HG02623 (cell line): ENCODE results near the gene NEIL3.

Source experiments
- ATAC-seq: cut with Tn5 transposase; IDR thresholded peaks from one replicate; pipeline ENCODE4 v1.9.1; 2021; ENCODE audit warnings: moderate library complexity; ENCODE audit not compliant: unreplicated experiment

Gene NEIL3, protein sequence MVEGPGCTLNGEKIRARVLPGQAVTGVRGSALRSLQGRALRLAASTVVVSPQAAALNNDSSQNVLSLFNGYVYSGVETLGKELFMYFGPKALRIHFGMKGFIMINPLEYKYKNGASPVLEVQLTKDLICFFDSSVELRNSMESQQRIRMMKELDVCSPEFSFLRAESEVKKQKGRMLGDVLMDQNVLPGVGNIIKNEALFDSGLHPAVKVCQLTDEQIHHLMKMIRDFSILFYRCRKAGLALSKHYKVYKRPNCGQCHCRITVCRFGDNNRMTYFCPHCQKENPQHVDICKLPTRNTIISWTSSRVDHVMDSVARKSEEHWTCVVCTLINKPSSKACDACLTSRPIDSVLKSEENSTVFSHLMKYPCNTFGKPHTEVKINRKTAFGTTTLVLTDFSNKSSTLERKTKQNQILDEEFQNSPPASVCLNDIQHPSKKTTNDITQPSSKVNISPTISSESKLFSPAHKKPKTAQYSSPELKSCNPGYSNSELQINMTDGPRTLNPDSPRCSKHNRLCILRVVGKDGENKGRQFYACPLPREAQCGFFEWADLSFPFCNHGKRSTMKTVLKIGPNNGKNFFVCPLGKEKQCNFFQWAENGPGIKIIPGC

GRCh38 chr4:177309522-177310371, at the start of gene NEIL3:
NEIL3 (plus strand) TSS chr4:177309874; CDS start chr4:177309954, 80 bp downstream.
- ATAC-seq, result peak; percentile 89

DNA sequence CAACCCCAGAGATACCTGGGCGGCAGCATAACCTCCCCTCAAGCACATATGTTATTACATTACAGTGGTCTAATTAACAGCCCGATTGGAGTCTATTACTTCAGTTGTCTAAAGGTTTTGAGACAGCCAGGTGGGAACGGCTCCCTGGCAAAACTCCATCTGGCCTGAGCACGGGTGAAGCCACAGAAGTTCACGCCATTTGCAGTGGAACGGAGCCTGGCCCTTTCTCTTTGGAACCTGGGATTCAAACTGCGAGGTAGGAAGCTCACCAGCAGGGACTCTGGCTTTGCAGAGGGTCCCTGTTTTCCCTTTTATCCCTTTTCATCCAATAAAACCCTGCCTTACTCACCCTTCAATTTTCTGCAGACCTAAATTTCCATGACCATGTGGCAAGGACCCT, 45.9 kb upstream of the NEIL3 start:
- no peak for ATAC-seq

DNA sequence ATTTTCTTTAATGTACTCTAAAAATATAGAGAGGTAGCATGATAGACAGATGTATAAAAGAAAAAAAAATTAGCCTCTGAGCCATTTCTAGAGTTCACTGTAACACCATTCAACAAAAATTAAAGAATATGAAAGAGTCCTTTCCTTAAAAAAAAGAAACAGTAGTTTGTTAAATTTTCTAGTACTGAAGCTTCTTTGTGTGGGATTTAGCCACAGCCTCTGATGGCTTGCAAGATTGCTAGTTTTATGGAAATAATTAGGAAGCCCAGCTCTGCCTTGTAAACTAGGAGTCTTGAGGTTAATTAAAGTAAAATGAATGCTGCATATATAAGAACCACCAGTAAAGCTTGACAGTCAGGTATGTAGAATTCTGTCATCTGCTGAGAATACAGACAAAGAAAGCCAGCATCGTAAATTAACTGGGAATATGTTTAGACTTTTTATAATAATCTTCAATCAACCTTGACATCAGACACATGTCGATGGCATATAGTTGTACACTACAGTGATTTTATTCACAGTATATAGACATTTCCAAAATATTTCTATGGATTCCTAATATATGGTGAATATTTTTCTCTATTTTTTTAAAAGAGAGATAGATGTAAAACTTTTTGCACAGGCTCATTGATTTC, 44.8 kb upstream of the NEIL3 start:
- no peak for ATAC-seq

- ATAC-seq, result no peak
Observed at GRCh38 chr4:177265729-177266128, 43.9 kb upstream of the NEIL3 start.

GRCh38 chr4:177266506-177266905, 43.2 kb upstream of the NEIL3 start:
- no peak for ATAC-seq

DNA sequence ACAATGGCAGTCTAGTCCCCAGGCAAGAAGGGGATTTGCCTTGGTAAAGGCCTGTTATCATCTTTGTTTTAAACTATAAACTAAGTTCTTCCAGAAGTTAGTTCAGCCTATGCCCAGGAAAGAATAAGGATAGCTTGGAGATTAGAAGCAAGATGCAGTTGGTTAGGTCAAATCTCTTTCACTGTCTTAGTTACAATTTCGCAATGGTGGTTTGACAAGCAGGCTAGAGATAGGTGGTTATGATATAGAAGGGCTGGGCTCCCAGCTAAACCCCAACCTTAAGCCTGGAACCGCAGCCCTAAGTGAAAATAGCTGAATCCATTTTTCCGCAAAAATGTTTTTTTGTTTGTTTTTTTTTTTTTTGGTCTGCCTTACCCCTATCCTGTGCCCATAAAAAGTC, 41.8 kb upstream of the NEIL3 start:
- ATAC-seq, result no peak

DNA sequence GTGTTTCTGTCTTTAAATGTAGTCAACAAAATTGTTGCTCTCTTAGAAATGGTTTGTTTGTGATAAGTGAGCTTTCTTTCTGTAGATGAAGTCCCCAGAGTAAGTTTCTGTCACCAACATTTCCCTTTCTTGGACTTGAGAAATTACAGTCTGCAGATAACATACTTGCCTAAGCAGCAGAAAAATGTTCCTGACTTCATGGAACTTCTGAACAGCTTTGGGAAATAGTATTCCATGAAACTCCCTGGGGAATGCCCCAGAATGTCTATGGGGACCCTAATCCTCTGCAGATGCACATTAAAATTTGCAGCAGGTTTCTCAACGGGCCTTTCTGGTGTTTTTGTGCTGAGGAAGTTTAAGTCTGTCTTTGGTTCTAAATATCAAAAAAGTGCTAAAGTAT, 38.6 kb upstream of the NEIL3 start:
- ATAC-seq, result no peak

DNA sequence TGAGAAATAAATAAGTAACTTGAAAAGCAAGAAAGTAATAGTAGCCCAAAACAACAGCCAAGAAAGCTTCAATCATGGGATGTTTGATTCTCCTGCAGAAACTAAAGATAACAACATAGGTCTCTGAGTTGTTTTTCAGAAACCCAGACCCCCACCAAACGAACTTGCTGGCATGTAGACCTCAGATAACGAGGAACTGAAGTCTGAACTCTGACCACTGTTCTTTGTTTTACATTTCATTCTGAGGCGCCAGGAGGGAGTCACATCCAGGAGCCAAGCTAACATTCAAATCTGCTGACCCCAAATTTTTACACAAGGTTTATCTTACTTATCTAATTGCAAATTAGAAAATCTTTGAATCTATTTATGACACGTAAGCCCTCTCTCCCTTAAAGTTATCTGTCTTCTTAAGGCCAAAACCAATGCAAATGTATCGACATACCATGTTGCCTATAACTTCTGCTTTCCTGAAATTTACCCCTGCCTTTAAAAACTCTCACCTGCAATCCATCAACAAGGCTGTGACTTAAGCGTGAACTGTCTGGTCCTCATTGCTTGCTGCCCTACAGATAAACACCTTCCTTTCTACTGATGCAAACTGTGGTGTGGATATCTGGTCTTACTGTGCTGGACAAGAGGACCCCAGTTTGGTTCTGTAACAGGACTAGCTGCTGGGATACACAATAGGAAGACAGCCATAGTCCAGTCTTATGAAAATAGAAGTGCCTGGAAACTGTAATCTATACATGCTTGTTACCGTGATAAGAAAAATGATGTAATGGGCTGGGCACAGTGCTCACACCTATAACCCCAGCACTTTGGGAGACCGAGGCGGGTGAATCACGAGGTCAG, 37.5 kb upstream of the NEIL3 start:
- ATAC-seq, result no peak

- ATAC-seq, result no peak
Observed at GRCh38 chr4:177275999-177276398, 33.7 kb upstream of the NEIL3 start.

GRCh38 chr4:177281351-177281909, 28.2 kb upstream of the NEIL3 start:
- ATAC-seq, result no peak

GRCh38 chr4:177282284-177282835, 27.3 kb upstream of the NEIL3 start:
- no peak for ATAC-seq

DNA sequence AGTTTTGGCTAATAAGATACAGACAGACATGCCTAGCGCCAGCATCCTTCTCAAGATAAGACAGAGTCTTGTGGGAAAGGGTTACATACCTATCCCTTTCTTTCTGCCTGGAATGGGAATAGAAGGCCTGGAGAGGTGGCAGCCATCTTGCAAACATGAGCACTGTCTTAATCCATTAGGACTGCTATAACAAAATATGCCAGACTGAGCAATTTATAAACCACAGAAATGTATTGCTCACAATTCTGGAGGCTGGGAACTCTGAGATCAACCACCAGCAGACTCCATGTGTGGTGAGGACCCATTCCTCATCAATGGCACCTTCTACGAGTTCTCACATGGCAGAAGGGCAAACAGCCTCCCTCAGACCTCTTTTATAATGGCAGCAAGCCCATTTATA, 26.5 kb upstream of the NEIL3 start:
- no peak for ATAC-seq

DNA sequence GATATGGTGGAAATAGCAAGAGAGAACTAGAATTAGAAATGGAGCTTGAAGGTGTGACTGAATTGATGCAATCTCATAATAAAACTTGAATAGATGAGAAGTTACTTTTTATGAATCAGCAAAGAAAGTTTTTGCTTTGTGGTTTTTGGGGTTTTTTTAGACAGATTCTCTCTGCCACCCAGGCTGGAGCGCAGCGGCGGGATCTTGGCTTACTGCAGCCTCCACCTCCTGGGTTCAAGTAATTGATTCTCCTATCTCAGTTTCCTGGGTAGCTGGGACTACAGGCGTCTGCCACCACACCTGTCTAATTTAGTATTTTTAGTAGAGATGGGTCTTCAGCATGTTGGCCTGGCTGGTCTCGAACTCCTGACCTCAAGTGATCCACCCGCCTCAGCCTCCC, 23.7 kb upstream of the NEIL3 start:
- ATAC-seq, result no peak

DNA sequence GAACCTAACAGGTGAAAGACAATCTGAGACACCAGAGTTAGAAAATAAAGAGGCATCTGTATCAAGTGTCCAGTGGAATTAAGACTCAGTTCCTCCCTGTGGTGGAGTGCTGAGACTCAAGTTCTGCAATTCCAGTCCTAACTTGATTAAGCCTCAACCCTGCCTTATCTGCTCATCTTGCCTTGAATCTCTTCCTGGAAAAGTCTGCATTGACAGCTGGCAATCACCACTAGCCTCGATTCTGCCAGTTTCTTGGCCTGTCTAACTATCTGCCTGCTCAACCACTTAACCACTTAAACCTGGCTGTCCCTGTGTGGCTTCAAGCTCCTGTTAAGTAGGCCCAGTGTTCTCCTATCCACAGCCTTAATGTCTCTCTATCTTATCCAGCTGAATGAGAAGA, 22.4 kb upstream of the NEIL3 start:
- no peak for ATAC-seq

GRCh38 chr4:177288335-177288734, 21.3 kb upstream of the NEIL3 start:
- no peak for ATAC-seq

GRCh38 chr4:177290780-177291179, 18.9 kb upstream of the NEIL3 start:
- no peak for ATAC-seq

DNA sequence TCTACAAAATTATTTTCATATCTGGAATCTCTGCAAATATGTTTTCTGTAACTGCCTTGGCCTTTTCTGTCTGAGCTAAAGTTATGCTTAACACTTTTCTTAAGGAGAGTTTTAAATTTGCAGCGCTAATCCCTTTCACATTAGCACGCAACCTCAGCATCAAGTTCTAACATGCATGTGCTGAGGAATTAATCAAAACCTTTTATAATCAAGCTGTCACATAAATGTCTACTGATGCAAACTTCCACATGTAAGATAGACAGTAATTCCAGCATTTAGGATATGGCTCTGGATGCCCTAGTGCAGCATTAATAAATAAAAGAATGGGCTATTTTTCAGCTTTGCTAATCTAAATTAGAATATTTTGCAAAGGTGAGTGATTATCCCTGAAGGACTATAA, 17.5 kb upstream of the NEIL3 start:
- no peak for ATAC-seq

- ATAC-seq, result no peak
Observed at GRCh38 chr4:177293208-177294033, 16.3 kb upstream of the NEIL3 start.
